Endodermal cell (in vitro differentiated cells): Measurements from ENCODE around the gene NSA2. TPM values are rescaled to one million over a fixed set of nuclear protein-coding genes. Genes with fewer than 3 reads are reported as not detected.

Experiments used
- DNase-seq: peaks from one replicate; pipeline ENCODE4 v3.0.0-alpha.2; 2017
- H3K27ac ChIP-seq: 2 replicates; pipeline ENCODE4 v1.5.1; 2013; ENCODE audit warnings: mild to moderate bottlenecking, low read depth, low read length, moderate library complexity
- H3K27me3 ChIP-seq: 2 replicates; pipeline ENCODE4 v1.6.1; 2013; ENCODE audit warnings: mild to moderate bottlenecking, low read length, moderate library complexity; ENCODE audit not compliant: insufficient read depth, control insufficient read depth, poor library complexity, severe bottlenecking
- H3K36me3 ChIP-seq: 2 replicates; pipeline ENCODE4 v1.7.0; 2013; ENCODE audit warnings: mild to moderate bottlenecking, low read length, moderate library complexity; ENCODE audit not compliant: control insufficient read depth, insufficient read depth
- H3K4me1 ChIP-seq: one replicate; pipeline ENCODE4 v1.7.0; 2013; ENCODE audit warnings: low read length; ENCODE audit not compliant: control insufficient read depth, insufficient read depth
- H3K4me3 ChIP-seq: 2 replicates; pipeline ENCODE4 v1.5.1; 2013; ENCODE audit warnings: mild to moderate bottlenecking, low read length, moderate library complexity
- H3K9ac ChIP-seq: 2 replicates; pipeline ENCODE4 v1.6.1; 2013; ENCODE audit warnings: mild to moderate bottlenecking, low read length, moderate library complexity; ENCODE audit not compliant: poor library complexity, severe bottlenecking; ENCODE audit errors: extremely low read depth
- H3K9me3 ChIP-seq: 2 replicates; pipeline ENCODE4 v1.6.1; 2013; ENCODE audit warnings: mild to moderate bottlenecking, low read length, moderate library complexity; ENCODE audit not compliant: control insufficient read depth
- H3K27ac Mint-ChIP-seq: 2 replicates; pipeline ENCODE4 v1.8.0; 2020; ENCODE audit warnings: mixed read lengths
- H3K27me3 Mint-ChIP-seq: 2 replicates; pipeline ENCODE4 v1.8.0; 2021; ENCODE audit warnings: mild to moderate bottlenecking, mixed read lengths; ENCODE audit not compliant: insufficient read depth
- H3K36me3 Mint-ChIP-seq: 2 replicates; pipeline ENCODE4 v1.8.0; 2020; ENCODE audit warnings: low read depth, mixed read lengths
- H3K4me1 Mint-ChIP-seq: 2 replicates; pipeline ENCODE4 v1.8.0; 2020; ENCODE audit warnings: mixed read lengths
- H3K4me3 Mint-ChIP-seq: 2 replicates; pipeline ENCODE4 v1.8.0; 2020; ENCODE audit warnings: mild to moderate bottlenecking, moderate library complexity, mixed read lengths
- H3K9me3 Mint-ChIP-seq: 2 replicates; pipeline ENCODE4 v1.8.0; 2020; ENCODE audit warnings: mild to moderate bottlenecking, mixed read lengths
- WGBS, 2 experiments: methylation state at CpG; one replicate each; pipeline versions ENCODE4 v1.1.5 to v1.1.7; 2013; ENCODE audit warnings: missing lambda C conversion rate in 2 of 2, mixed read lengths in 1 of 2; ENCODE audit not compliant: insufficient coverage in 1 of 2, insufficient read length in 1 of 2; 5-methylcytosine and 5-hydroxymethylcytosine counted together
- total RNA-seq, 2 donors: library from RNA; stranded (reverse); fragmentation: NEBNext Ultra II Directional in 1 of 2; extraction: Animal tissue kit (Norgen Biotek cat#: 25700) in 1 of 2; gene quantifications; 2 replicates in 1 of 2; 3 replicates in 1 of 2; pipeline ENCODE4 v1.2.1, GENCODE V29; 2021
- TF ChIP-seq, protein P1 (sequence below): fragments of 200-600 bp; sonication (generic); conservative IDR thresholded peaks from 2 replicates; pipeline ENCODE4 v1.5.0; 2021; ENCODE audit warnings: antibody characterized with exemption, mild to moderate bottlenecking

Gene NSA2
- total RNA-seq, 2 donors from 2014 or later: 53.1 to 62.8 TPM

DNA sequence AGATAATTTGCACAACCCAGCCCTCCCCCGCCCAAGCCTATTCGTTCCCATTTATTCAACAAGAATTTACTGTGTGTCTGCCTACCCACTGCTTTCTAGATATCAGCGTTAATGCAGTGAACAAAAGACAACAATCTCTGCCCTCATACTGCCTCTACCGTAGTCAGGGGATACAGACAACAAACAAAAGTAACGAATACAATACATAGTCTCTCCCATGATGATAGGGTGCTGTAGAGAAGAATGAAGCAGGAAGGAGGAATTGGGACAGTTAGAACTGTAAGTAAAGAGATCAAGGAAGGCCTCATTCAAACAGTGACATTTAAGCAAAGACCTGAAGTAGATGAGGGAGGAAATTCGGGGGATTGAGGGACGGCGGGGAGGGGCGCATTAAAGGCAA, 1.8 kb upstream of the NSA2 start:
- no peak for DNase-seq
- Mint-ChIP-seq H3K4me3 (peak overlapping the region; percentile 98), H3K36me3 (peaks cover 22% of the 10 kb centered on the region), H3K27ac (peak overlapping the region; percentile 83), H3K4me1 (peaks cover 31% of the 10 kb centered on the region), H3K27me3 (no peaks in the 10 kb centered on the region), H3K9me3 (no peaks in the 10 kb centered on the region)
- H3K4me1 ChIP-seq: peaks cover 13% of the 10 kb centered on the region
- H3K27me3 ChIP-seq: no peaks in the 10 kb centered on the region
- H3K27ac ChIP-seq: no peak overlapping the region
- TF ChIP-seq, protein P1, sequence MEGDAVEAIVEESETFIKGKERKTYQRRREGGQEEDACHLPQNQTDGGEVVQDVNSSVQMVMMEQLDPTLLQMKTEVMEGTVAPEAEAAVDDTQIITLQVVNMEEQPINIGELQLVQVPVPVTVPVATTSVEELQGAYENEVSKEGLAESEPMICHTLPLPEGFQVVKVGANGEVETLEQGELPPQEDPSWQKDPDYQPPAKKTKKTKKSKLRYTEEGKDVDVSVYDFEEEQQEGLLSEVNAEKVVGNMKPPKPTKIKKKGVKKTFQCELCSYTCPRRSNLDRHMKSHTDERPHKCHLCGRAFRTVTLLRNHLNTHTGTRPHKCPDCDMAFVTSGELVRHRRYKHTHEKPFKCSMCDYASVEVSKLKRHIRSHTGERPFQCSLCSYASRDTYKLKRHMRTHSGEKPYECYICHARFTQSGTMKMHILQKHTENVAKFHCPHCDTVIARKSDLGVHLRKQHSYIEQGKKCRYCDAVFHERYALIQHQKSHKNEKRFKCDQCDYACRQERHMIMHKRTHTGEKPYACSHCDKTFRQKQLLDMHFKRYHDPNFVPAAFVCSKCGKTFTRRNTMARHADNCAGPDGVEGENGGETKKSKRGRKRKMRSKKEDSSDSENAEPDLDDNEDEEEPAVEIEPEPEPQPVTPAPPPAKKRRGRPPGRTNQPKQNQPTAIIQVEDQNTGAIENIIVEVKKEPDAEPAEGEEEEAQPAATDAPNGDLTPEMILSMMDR: no peak
- H3K36me3 ChIP-seq: peaks cover 29% of the 10 kb centered on the region
- WGBS, 2 experiments: 86 to 96% methylated on average over 3 to 9 of the region's 9 CpGs
- peak overlapping the region; percentile 87 for H3K9ac ChIP-seq
- peak overlapping the region; percentile 98 for H3K4me3 ChIP-seq
- H3K9me3 ChIP-seq: no peaks in the 10 kb centered on the region

GRCh38 chr5:74765929-74766328, 1.1 kb upstream of the NSA2 start:
- no peaks in the 10 kb centered on the region for H3K27me3 Mint-ChIP-seq

DNA sequence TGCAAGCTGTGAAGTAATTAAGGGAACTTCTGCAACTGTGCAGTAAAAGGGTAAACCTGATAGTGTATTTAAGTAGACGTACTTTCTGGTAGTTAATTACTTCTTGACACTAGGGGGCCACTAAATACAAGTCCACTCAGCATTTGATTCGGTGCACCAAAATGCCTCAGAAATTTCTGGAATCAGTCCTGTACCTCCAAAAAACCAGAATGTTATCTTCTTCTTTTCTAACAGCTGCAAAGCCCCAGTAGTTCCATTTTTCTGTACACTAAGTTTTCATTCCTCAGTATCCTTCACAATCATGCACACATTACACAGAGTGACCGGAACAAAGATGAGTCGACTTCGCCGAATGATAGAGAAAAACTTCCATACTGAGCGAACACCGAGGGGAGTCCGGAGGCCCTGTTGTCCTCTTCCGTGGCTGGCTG, 616 bp upstream of the NSA2 start:
- TF ChIP-seq, protein P1: peak; percentile 67
- no peak for DNase-seq
- peak overlapping the region; percentile 97 for H3K27ac Mint-ChIP-seq
- H3K4me1 Mint-ChIP-seq: peaks cover 23% of the 10 kb centered on the region
- no peaks in the 10 kb centered on the region for H3K27me3 ChIP-seq
- H3K4me3 ChIP-seq: peak overlapping the region; percentile 98
- peak overlapping the region; percentile 98 for H3K4me3 Mint-ChIP-seq
- H3K36me3 ChIP-seq: peaks cover 41% of the 10 kb centered on the region
- no peaks in the 10 kb centered on the region for H3K9me3 Mint-ChIP-seq
- 2% methylated on average over 8 to 10 of the region's 10 CpGs for WGBS, 2 experiments
- peak overlapping the region; percentile 87 for H3K9ac ChIP-seq
- peaks cover 8% of the 10 kb centered on the region for H3K4me1 ChIP-seq
- H3K36me3 Mint-ChIP-seq: peaks cover 31% of the 10 kb centered on the region
- no peaks in the 10 kb centered on the region for H3K27me3 Mint-ChIP-seq
- H3K9me3 ChIP-seq: no peaks in the 10 kb centered on the region
- H3K27ac ChIP-seq: peak overlapping the region; percentile 72

More at GRCh38 chr5:74765929-74766328, 1.1 kb upstream of the NSA2 start:
- WGBS, 2 experiments: 84 to 88% methylated on average over 7 to 27 of the region's 27 CpGs
- peak overlapping the region; percentile 98 for H3K4me3 ChIP-seq
- TF ChIP-seq, protein P1: no peak
- H3K36me3 ChIP-seq: peaks cover 36% of the 10 kb centered on the region
- no peak overlapping the region for H3K27ac ChIP-seq
- H3K9me3 ChIP-seq: no peaks in the 10 kb centered on the region
- peak overlapping the region; percentile 97 for H3K27ac Mint-ChIP-seq
- H3K4me1 ChIP-seq: peaks cover 13% of the 10 kb centered on the region
- H3K27me3 ChIP-seq: no peaks in the 10 kb centered on the region
- peaks cover 27% of the 10 kb centered on the region for H3K36me3 Mint-ChIP-seq
- peak overlapping the region; percentile 98 for H3K4me3 Mint-ChIP-seq
- H3K9ac ChIP-seq: peak overlapping the region; percentile 87
- H3K9me3 Mint-ChIP-seq: no peaks in the 10 kb centered on the region
- H3K4me1 Mint-ChIP-seq: peaks cover 26% of the 10 kb centered on the region
- no peak for DNase-seq
